IMR-90 (cell line): Measurements from ENCODE around the gene H6PD. TPM values are rescaled to one million over a fixed set of nuclear protein-coding genes. Genes with fewer than 3 reads are reported as not detected.

Source experiments
- ATAC-seq: fragments of 200-7000 bp; cut with Tn5 transposase; 2 replicates; pipeline ENCODE4 v1.9.1; 2020; ENCODE audit warnings: low read depth, mild to moderate bottlenecking, moderate library complexity
- BruUV-seq: library from RNA; stranded (reverse); fragments of 400-500 nt; replicated peaks from 2 replicates; lab custom pipeline; 2021; lab: Mats Ljungman, UMichigan
- CTCF ChIA-PET: fragments of 300-600 bp; formaldehyde crosslinking; extraction: SDS; loops from one replicate; lab custom pipeline; 2021; ENCODE audit warnings: antibody characterized with exemption; lab: Yijun Ruan, JAX
- POLR2A ChIA-PET: fragments of 300-600 bp; sonication (Branson Sonifier 250); formaldehyde crosslinking; loops from one replicate; lab custom pipeline; 2022; ENCODE audit warnings: antibody characterized with exemption; ENCODE audit not compliant: unreplicated experiment; lab: Charles Lee
- DNase-seq: peaks from one replicate; pipeline ENCODE4 v3.0.0; 2013
- H2AFZ ChIP-seq: replicated peaks from 2 replicates; pipeline ENCODE3; 2013; ENCODE audit warnings: low read length, mild to moderate bottlenecking; ENCODE audit not compliant: poor library complexity
- H2AK5ac ChIP-seq: 2 replicates; pipeline ENCODE4 v1.6.1; 2013; ENCODE audit warnings: low read depth, low read length, inconsistent platforms
- H2AK9ac ChIP-seq: replicated peaks from 2 replicates; pipeline ENCODE3; 2013; ENCODE audit warnings: mild to moderate bottlenecking, low read depth, low read length, moderate library complexity; ENCODE audit not compliant: poor library complexity
- H2BK120ac ChIP-seq: 2 replicates; pipeline ENCODE4 v1.6.1; 2013; ENCODE audit warnings: low read depth, low read length, inconsistent platforms
- H2BK15ac ChIP-seq: 3 replicates; pipeline ENCODE4 v1.6.1; 2013; ENCODE audit warnings: low read depth, low read length, inconsistent platforms
- H2BK20ac ChIP-seq: 2 replicates; pipeline ENCODE4 v1.6.1; 2013; ENCODE audit warnings: low read depth, mild to moderate bottlenecking, inconsistent platforms, low read length, moderate library complexity
- H2BK5ac ChIP-seq: 2 replicates; pipeline ENCODE4 v1.6.1; 2013; ENCODE audit warnings: mild to moderate bottlenecking, low read depth, low read length, inconsistent platforms; ENCODE audit not compliant: poor library complexity, severe bottlenecking
- H3K14ac ChIP-seq: replicated peaks from 2 replicates; pipeline ENCODE4 v1.6.1; 2013; ENCODE audit warnings: low read depth, low read length, inconsistent platforms
- H3K18ac ChIP-seq: 2 replicates; pipeline ENCODE4 v1.6.1; 2013; ENCODE audit warnings: low read depth, low read length, control low read depth
- H3K23ac ChIP-seq: 2 replicates; pipeline ENCODE4 v1.6.1; 2013; ENCODE audit warnings: low read depth, low read length, inconsistent platforms
- H3K27ac ChIP-seq: 2 replicates; pipeline ENCODE4 v1.5.1; 2013; ENCODE audit warnings: mild to moderate bottlenecking, control low read depth, low read length; ENCODE audit not compliant: insufficient read depth
- H3K27me3 ChIP-seq: 2 replicates; pipeline ENCODE4 v1.6.1; 2013; ENCODE audit warnings: low read length; ENCODE audit not compliant: control insufficient read depth, insufficient read depth
- H3K36me3 ChIP-seq: 2 replicates; pipeline ENCODE4 v1.6.1; 2013; ENCODE audit warnings: low read length, mixed read lengths; ENCODE audit not compliant: control insufficient read depth, insufficient read depth
- H3K4ac ChIP-seq: 2 replicates; pipeline ENCODE4 v1.6.1; 2013; ENCODE audit warnings: low read depth, low read length, inconsistent platforms
- H3K4me1 ChIP-seq: 2 replicates; pipeline ENCODE4 v1.6.1; 2013; ENCODE audit warnings: low read length, mixed read lengths; ENCODE audit not compliant: control insufficient read depth, insufficient read depth
- H3K4me2 ChIP-seq: 2 replicates; pipeline ENCODE4 v1.6.1; 2013; ENCODE audit warnings: low read depth, mild to moderate bottlenecking, control low read depth, low read length, moderate library complexity
- H3K4me3 ChIP-seq: 2 replicates; pipeline ENCODE4 v1.5.1; 2013; ENCODE audit warnings: low read depth, mild to moderate bottlenecking, control low read depth, low read length, moderate library complexity; ENCODE audit not compliant: insufficient read depth
- H3K56ac ChIP-seq: 2 replicates; pipeline ENCODE4 v1.6.1; 2013; ENCODE audit warnings: low read length, inconsistent platforms; ENCODE audit not compliant: insufficient read depth; ENCODE audit errors: extremely low read depth
- H3K79me1 ChIP-seq, 2 experiments: 2 replicates each; pipeline ENCODE4 v1.6.1; 2013; ENCODE audit warnings: low read length in 2 of 2, inconsistent platforms in 1 of 2, low read depth in 1 of 2
- H3K9ac ChIP-seq: 2 replicates; pipeline ENCODE4 v1.6.1; 2013; ENCODE audit warnings: low read depth, low read length, control low read depth
- H3K9me1 ChIP-seq: 2 replicates; pipeline ENCODE4 v1.6.1; 2013; ENCODE audit warnings: low read length, inconsistent platforms; ENCODE audit not compliant: insufficient read depth
- H3K9me3 ChIP-seq: 2 replicates; pipeline ENCODE4 v1.6.1; 2013; ENCODE audit warnings: low read length; ENCODE audit not compliant: control insufficient read depth, insufficient read depth
- H4K20me1 ChIP-seq: 2 replicates; pipeline ENCODE4 v1.6.1; 2013; ENCODE audit warnings: low read length, inconsistent platforms; ENCODE audit not compliant: insufficient read depth
- H4K5ac ChIP-seq: 2 replicates; pipeline ENCODE4 v1.6.1; 2013; ENCODE audit warnings: mild to moderate bottlenecking, low read depth, low read length, control low read depth
- H4K8ac ChIP-seq, 2 experiments: 2 replicates each; pipeline ENCODE4 v1.6.1; 2013; ENCODE audit warnings: low read depth in 2 of 2, low read length in 2 of 2, control low read depth in 1 of 2, inconsistent platforms in 1 of 2
- H4K91ac ChIP-seq: 2 replicates; pipeline ENCODE4 v1.6.1; 2013; ENCODE audit warnings: low read depth, low read length, inconsistent platforms; ENCODE audit not compliant: insufficient read depth
- BHLHE40 ChIP-seq: fragments of 150-350 bp; IDR thresholded peaks from 2 replicates; pipeline ENCODE4 v1.6.1; 2016; ENCODE audit warnings: mild to moderate bottlenecking, low read depth, low read length
- CEBPB ChIP-seq: IDR thresholded peaks from 2 replicates; pipeline ENCODE4 v1.6.1; 2012; ENCODE audit warnings: low read depth, low read length, improper control_type of control experiment
- CHD1 ChIP-seq: IDR thresholded peaks from 2 replicates; pipeline ENCODE4 v1.6.1; 2012; ENCODE audit warnings: low read depth, low read length, improper control_type of control experiment
- FOS ChIP-seq: fragments of 150-350 bp; IDR thresholded peaks from 2 replicates; pipeline ENCODE4 v1.6.1; 2016; ENCODE audit warnings: low read depth, low read length
- MAFK ChIP-seq: IDR thresholded peaks from 2 replicates; pipeline ENCODE4 v1.6.1; 2012; ENCODE audit warnings: low read depth, low read length, improper control_type of control experiment
- MXI1 ChIP-seq: IDR thresholded peaks from 2 replicates; pipeline ENCODE4 v1.6.1; 2012; ENCODE audit warnings: low read depth, mild to moderate bottlenecking, low read length, moderate library complexity, borderline replicate concordance
- NFE2L2 ChIP-seq: fragments of 150-350 bp; IDR thresholded peaks from 2 replicates; pipeline ENCODE4 v1.6.1; 2016; ENCODE audit warnings: low read depth, mild to moderate bottlenecking, low read length
- POLR2A ChIP-seq: IDR thresholded peaks from 2 replicates; pipeline ENCODE4 v1.6.1; 2012; ENCODE audit warnings: mild to moderate bottlenecking, low read depth, low read length
- RAD21 ChIP-seq: IDR thresholded peaks from 2 replicates; pipeline ENCODE4 v1.6.1; 2012; ENCODE audit warnings: low read length, improper control_type of control experiment
- RCOR1 ChIP-seq: IDR thresholded peaks from 2 replicates; pipeline ENCODE4 v1.6.1; 2012; ENCODE audit warnings: mild to moderate bottlenecking, low read length, improper control_type of control experiment; ENCODE audit not compliant: insufficient replicate concordance
- RFX5 ChIP-seq: IDR thresholded peaks from 2 replicates; pipeline ENCODE4 v1.8.0; 2012; ENCODE audit warnings: low read depth, mild to moderate bottlenecking, low read length, moderate library complexity
- SMC3 ChIP-seq: fragments of 150-350 bp; IDR thresholded peaks from 2 replicates; pipeline ENCODE4 v1.6.1; 2016; ENCODE audit warnings: low read depth, mild to moderate bottlenecking, antibody characterized with exemption, low read length, moderate library complexity
- WGBS, 2 experiments: methylation state at CpG; one replicate each; pipeline versions ENCODE4 v1.1.5 to v1.1.7; 2013; ENCODE audit warnings: missing lambda C conversion rate in 2 of 2; ENCODE audit not compliant: insufficient read length in 1 of 2; ENCODE audit errors: extremely low coverage in 2 of 2; 5-methylcytosine and 5-hydroxymethylcytosine counted together
- dilution Hi-C: fragments of 300-500 bp; cut with HindIII; formaldehyde crosslinking; loops from one replicate; pipeline ENCODE4 v1.14.3; 2018; ENCODE audit warnings: low sequenced_read_pairs; ENCODE audit not compliant: unreplicated experiment
- in situ Hi-C: fragments of 300-500 bp; cut with MboI; formaldehyde crosslinking; loops from 3 replicates; pipeline ENCODE4 v1.14.3; 2019; ENCODE audit warnings: low sequenced_read_pairs, inconsistent platforms, mixed read lengths
- intact Hi-C: fragments of 100-400 bp; cut with micrococcal nuclease; formaldehyde crosslinking; loops from 2 replicates; pipeline ENCODE4 v1.10.0; 2022
- polyA plus RNA-seq, 3 experiments: library from polyadenylated mRNA; depleted of rRNA; stranded (reverse); fragments of >200 nt; gene quantifications; 2 replicates each; pipeline ENCODE4 v1.2.3, GENCODE V29; 2012; ENCODE audit warnings: low replicate concordance in 1 of 3
- total RNA-seq: library from RNA; depleted of rRNA; stranded (reverse); fragments of >200 nt; gene quantifications from 2 replicates; pipeline ENCODE4 v1.2.3, GENCODE V29; 2012
- TF ChIP-seq, protein P1 (sequence below): conservative IDR thresholded peaks from 2 replicates; pipeline ENCODE4 v1.5.1; 2012; ENCODE audit warnings: mild to moderate bottlenecking, low read depth, low read length, improper control_type of control experiment
- TF ChIP-seq, protein P2 (sequence below): fragments of 150-350 bp; IDR thresholded peaks from 2 replicates; pipeline ENCODE4 v1.6.1; 2017; ENCODE audit warnings: mild to moderate bottlenecking, antibody characterized with exemption, low read length, low read depth

Gene H6PD
- total and polyA plus RNA-seq, 2 of the 4 experiments (the other 2 are of a cell fraction) = 9.3 to 22.1 TPM

DNA sequence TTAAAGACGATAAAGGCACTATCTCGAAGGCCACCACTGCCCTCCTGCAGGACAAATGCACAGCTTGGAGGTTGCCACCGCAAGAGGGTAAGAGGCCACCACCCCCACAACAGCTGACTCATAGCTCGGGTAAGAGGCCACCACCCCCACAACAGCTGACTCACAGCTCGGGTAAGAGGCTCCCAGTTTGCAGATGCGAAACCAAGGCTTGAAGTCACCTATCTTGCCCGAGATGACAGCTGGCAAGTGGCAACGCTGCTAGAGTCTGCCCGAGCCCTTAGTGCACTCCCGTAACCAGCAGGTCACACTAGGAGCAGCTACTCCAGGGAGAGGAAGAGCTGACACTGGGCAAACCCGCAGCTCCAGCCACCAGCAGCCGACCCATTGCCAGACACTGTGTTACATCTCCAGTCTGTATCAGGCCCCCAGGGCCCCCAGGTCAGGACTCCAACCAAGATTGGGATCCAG lies 41.0 kb downstream of the H6PD start (continued):
- TF ChIP-seq RCOR1 (peak; percentile 97), RAD21 (no peak)

DNA sequence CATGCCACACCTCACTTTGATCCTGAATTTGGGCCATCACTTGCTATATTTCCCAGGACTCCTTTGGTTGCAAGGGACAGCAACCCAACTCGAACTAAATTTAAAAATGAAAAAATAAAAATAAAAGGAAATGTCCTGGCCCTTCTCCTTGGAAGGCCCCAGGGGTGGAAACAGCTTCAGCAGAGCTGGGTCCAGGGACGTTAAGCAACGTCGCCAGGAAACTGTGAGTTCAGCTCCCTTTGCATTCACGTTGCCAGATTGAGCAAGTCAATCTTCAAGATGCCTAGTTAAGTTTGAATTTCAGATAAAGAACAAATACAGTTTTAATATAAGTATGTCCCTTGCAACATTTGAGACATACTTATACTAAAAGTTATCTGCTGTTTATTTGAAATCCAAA lies 43.5 kb downstream of the H6PD start:
- Histone ChIP-seq H3K79me1 (peaks cover 0 to 10% of the 10 kb centered on the region in 2 experiments; a peak in 2 of 4 replicates), H3K9me1 (peaks cover 31% of the 10 kb centered on the region), H2BK20ac (0 out of 2 replicates have a peak overlapping the region, but pooled peaks have one; percentile 59), H4K8ac (no peak overlapping the region), H4K5ac (no peak overlapping the region), H2BK120ac (no peak overlapping the region), H3K18ac (no peak overlapping the region), H2AFZ (no peak overlapping the region), H3K23ac (no peak overlapping the region), H2AK5ac (0 out of 2 replicates have a peak overlapping the region, but pooled peaks have one; percentile 43), H2BK15ac (no peak overlapping the region), H3K9ac (no peak overlapping the region), H3K4ac (0 out of 2 replicates have a peak overlapping the region, but pooled peaks have one; percentile 13), H3K9me3 (no peaks in the 10 kb centered on the region), H4K91ac (no peak overlapping the region), H3K27ac (no peak overlapping the region), H3K14ac (no peak overlapping the region), H3K4me3 (no peak overlapping the region), H4K20me1 (no peaks in the 10 kb centered on the region; the same call in 1 of the 2 replicates), H2BK5ac (no peak overlapping the region), H2AK9ac (no peak overlapping the region), H3K27me3 (no peaks in the 10 kb centered on the region), H3K56ac (no peak overlapping the region), H3K36me3 (no peaks in the 10 kb centered on the region), H3K4me1 (peaks cover 46% of the 10 kb centered on the region), H3K4me2 (no peak overlapping the region)
- in situ Hi-C loops (loop anchor here (10.0 kb wide), 1 partner anchor 297 kb away; no protein-coding TSS in a partner anchor), intact Hi-C loops (no loop called here), dilution Hi-C loops (no loop called here)
- ChIA-PET POLR2A (no interaction called here), CTCF (no interaction called here)
- DNase-seq = no peak
- BruUV-seq = no TSS peak
- 86% methylated on average over 3 of the region's 5 CpGs; no CpG with 5 or more reads in 1 of the 2 experiments for WGBS, 2 experiments
- ATAC-seq = no peak
- TF ChIP-seq, protein P1, sequence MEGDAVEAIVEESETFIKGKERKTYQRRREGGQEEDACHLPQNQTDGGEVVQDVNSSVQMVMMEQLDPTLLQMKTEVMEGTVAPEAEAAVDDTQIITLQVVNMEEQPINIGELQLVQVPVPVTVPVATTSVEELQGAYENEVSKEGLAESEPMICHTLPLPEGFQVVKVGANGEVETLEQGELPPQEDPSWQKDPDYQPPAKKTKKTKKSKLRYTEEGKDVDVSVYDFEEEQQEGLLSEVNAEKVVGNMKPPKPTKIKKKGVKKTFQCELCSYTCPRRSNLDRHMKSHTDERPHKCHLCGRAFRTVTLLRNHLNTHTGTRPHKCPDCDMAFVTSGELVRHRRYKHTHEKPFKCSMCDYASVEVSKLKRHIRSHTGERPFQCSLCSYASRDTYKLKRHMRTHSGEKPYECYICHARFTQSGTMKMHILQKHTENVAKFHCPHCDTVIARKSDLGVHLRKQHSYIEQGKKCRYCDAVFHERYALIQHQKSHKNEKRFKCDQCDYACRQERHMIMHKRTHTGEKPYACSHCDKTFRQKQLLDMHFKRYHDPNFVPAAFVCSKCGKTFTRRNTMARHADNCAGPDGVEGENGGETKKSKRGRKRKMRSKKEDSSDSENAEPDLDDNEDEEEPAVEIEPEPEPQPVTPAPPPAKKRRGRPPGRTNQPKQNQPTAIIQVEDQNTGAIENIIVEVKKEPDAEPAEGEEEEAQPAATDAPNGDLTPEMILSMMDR = no peak
- no peak for TF ChIP-seq RAD21
- no peak for TF ChIP-seq BHLHE40
- TF ChIP-seq CEBPB = no peak
- TF ChIP-seq CHD1 = no peak
- no peak for TF ChIP-seq SMC3
- no peak for TF ChIP-seq RCOR1
- no peak for TF ChIP-seq MAFK
- no peak for TF ChIP-seq RFX5
- no peak for TF ChIP-seq FOS
- TF ChIP-seq POLR2A = no peak
- no peak for TF ChIP-seq NFE2L2
- no peak for TF ChIP-seq MXI1
- TF ChIP-seq, protein P2, sequence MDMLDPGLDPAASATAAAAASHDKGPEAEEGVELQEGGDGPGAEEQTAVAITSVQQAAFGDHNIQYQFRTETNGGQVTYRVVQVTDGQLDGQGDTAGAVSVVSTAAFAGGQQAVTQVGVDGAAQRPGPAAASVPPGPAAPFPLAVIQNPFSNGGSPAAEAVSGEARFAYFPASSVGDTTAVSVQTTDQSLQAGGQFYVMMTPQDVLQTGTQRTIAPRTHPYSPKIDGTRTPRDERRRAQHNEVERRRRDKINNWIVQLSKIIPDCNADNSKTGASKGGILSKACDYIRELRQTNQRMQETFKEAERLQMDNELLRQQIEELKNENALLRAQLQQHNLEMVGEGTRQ = no peak
